Sigmoid colon (tissue), 4 donors: ENCODE data around the gene ZNF462.

Source experiments
- EP300 ChIP-seq, 4 donors: sonication (generic); formaldehyde crosslinking; IDR thresholded peaks; one replicate each; pipeline ENCODE4 v1.6.1; 2017; ENCODE audit warnings: antibody characterized with exemption in 4 of 4
- TF ChIP-seq, protein P1 (sequence below), 4 experiments: fragments of 450-650 bp in 3 of 4; fragments of 200-600 bp in 1 of 4; IDR thresholded peaks; one replicate each; pipeline ENCODE4 v1.5.1; 2016 to 2019; ENCODE audit warnings: antibody characterized with exemption in 4 of 4, mild to moderate bottlenecking in 3 of 4, moderate library complexity in 2 of 4

- TF ChIP-seq, protein P1, sequence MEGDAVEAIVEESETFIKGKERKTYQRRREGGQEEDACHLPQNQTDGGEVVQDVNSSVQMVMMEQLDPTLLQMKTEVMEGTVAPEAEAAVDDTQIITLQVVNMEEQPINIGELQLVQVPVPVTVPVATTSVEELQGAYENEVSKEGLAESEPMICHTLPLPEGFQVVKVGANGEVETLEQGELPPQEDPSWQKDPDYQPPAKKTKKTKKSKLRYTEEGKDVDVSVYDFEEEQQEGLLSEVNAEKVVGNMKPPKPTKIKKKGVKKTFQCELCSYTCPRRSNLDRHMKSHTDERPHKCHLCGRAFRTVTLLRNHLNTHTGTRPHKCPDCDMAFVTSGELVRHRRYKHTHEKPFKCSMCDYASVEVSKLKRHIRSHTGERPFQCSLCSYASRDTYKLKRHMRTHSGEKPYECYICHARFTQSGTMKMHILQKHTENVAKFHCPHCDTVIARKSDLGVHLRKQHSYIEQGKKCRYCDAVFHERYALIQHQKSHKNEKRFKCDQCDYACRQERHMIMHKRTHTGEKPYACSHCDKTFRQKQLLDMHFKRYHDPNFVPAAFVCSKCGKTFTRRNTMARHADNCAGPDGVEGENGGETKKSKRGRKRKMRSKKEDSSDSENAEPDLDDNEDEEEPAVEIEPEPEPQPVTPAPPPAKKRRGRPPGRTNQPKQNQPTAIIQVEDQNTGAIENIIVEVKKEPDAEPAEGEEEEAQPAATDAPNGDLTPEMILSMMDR (IDR thresholded peaks at IDR 0.05): no peak
- no peak for TF ChIP-seq EP300 (IDR thresholded peaks at IDR 0.05)
These were observed 28.3 kb downstream of the ZNF462 start for GRCh38 chr9:106891286-106891685.
